ENCODE data around the gene HAO2.
"Not testable (repeated sequence)": the region's sequence is repeated elsewhere in the genome, so short reads cannot be mapped to it uniquely, and the experiment has no call there.

HAO2 gene

GRCh38 chr1:119368554-119368953 lies at the start of gene HAO2:
HAO2 (plus strand) TSS chr1:119368785; CDS start chr1:119381086, 12,301 bp downstream.
- FAIRE-seq: no peak

DNA sequence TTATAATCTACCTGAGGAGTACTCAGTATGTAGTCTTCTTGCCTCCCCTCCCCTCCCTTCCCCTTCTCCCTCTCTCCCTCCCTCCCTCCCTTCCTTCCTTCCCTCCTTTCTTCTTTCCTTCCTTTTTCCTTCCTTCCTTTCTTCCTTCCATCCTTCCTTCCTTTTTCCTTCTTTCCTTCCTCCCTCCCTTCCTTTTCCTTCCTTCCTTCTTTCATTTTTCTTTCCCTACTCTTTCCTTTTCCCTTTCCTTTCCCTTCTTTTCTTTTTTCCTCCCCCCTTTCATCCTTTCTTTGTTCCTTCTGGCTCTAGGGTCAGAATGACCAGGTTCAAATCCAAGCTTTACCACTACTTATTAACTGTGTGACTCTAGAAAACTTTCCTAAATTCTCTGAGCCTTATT lies 48.5 kb upstream of the HAO2 start:
- no peak for FAIRE-seq

- FAIRE-seq: no peak
Observed at GRCh38 chr1:119321666-119322419, 46.7 kb upstream of the HAO2 start.

DNA sequence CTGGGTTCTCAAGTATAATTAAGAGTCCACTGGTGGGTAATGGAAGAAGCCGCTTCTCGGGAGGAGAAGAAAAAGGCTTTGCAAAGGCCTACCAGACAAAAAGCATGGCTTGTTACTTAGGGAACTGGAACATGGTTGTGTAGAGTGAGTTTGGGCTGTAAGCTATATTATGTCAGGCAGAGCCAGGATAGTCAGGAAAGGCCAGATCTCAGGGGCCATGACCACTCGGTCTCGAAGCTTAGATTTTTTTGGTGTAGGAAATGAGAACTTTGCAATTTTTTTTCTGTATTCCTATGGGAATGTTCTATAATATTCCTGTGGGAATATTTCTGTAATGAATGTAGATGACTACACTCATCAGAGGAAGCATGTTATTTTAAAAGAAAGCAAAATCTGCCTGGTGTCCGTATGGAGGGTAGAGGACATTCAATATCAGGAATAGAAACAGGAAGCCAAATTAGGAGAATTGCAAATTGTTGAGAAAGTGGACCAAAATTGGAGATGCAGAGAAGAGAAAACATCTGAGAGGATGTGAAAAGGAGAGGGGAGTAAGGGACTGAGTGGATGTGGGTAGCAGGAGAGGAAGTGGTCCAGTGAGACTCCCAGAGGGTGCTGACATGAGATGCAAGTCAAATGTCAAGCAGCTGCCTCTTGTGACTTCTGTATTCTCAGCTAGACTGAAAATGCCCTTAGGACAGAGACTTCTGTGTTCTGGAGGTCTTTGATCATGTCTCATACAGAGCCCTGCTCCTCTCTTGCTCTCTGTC lies 45.2 kb upstream of the HAO2 start:
- FAIRE-seq: no peak

DNA sequence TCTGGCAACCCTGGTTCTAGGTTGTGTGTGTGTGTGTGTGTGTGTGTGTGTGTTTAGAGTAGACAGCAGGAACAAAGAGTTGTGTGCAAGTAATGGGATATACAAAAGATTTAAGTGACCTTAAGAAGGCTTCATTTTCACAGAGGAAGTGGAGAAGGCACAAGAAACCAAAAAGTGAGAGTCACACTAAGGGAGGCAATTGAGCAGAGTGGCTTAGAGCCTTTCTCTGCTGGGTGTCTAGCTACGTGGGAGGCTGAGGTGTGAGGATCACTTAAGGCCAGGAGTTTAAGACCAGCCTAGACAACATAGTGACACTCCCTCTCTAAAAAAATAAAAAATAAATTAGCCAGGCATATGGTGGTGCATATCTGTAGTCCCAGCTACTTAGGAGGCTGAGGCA lies 44.4 kb upstream of the HAO2 start:
- no peak for FAIRE-seq

GRCh38 chr1:119326251-119326650 lies 42.3 kb upstream of the HAO2 start:
- FAIRE-seq: no peak

GRCh38 chr1:119327094-119327449 lies 41.5 kb upstream of the HAO2 start:
- FAIRE-seq: no peak

DNA sequence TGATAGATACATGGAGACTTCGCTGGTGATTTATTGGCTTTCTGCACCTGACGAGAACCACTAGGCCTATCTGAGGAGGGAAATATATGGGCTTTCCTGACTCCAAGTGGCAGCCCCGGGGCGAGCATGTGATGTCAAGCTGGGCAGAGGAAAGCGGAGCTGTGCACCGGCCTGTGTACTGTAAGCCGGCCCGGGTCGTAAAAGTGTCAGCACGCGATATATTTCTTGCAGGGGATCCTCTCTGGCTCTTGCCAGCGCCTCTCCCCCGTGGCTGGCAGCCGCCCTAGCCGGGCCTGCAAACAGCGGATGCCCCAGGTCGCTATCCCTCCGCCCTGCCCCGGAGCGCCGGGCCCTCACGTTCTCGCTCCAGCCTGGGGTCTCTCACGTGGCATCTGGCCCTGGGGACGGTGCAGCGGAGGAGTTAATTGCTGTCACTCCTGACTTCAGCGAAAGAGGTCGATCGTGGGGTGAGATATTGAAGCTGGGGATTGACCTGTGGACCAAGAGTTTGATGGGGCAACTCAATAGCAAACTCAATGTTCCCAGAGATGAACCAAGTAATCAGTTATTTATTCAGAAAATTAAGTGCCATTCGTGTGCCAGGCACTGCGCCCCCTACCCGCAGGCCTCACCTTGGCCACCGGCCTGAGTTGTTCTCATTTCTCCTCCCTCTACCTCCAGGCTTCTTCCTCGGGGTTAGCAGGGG lies 41.0 kb upstream of the HAO2 start:
- no peak for FAIRE-seq

DNA sequence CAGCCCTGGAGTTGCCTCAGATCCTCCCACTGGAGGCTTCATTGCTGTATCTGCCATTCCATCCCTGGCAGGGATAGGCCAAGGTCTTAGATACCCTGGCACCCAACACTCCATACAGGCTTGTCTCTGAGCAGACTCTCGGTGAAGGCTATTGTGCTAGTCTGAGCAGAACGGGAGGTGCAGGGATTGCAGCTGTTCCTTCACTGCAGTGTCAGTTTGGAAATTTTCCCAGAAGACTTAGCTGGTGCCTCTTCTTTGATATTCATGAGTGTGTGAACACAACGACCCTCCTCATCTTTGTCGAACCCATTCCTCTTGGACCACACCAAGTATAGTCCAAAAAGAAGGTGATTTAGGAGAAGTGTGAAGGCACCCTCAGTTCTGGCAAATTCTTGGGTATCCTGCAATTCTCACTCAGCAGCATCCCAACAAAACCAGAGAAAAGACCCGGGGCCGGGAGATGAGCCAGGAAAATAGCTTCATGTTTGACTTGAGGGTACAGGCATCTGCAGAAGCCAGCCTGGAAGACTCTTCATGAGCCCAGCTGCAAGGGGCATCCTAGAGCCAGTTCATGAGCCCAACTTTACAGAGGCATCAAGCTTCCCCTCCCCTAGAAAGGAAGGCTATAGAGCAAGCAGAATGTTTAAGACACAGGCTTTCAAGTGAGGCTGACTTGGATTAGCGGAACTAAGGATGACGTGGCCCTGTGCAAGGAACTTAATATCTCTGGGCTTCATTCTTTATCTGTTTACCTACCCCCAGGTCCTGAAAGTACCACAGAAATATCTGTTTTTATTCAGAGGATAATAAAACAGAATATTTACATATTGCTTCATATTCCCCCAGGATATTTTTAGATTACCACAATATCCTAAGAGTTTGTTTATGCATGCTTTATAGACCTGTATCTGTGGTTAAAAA lies 38.8 kb upstream of the HAO2 start:
- FAIRE-seq: no peak

DNA sequence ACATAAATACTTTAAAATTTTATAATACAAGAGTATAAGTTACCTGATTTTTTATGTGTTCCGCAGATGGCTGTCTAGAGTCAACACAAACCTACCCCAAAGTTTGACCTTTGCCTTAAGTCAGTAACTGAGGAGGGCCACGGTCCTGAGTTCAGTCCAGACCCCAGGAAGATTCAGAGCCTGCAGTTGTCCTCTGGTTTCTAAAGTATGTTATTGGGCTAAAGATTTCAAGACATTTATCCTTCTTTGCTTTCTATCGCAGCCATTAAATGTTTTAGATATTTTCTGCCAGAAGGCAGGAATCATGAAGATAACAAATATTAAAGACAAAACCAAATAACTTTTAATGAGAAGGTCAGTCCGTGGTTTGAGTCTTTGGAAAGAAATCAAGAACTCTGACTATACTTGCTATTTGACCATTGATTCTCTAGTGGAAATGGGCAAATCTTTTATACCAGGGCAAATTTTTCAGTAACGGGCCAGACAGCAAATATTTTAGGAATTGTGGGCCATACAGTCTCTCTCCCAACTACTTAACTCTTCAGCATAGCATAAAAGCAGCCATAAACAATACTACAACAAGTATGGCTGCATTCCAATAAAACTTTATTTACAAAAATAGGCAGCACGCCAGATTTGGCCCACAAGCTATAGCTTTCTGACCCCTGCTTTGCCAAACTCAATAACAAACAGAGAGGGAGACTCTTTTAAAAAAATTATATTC lies 38.0 kb upstream of the HAO2 start:
- no peak for FAIRE-seq

DNA sequence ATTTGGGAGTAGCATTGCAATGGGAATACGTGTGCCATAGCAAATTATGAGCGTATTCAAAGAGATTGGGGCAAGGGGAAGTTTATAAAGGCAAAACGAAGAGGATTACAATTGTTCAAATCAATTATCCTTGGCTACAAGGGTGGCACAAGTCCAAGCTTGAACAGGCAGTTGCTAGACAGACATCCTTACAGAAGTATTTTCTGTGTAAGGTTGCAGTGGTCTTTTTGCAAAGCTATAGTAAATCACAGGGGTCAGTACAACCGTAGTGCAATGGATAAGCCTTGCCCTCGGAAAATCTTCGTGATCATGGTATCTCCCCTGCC lies 37.4 kb upstream of the HAO2 start:
- no peak for FAIRE-seq

GRCh38 chr1:119331915-119332314 lies 36.7 kb upstream of the HAO2 start:
- no peak for FAIRE-seq

GRCh38 chr1:119332622-119333021 lies 36.0 kb upstream of the HAO2 start:
- no peak for FAIRE-seq

GRCh38 chr1:119333163-119333896 lies 35.3 kb upstream of the HAO2 start:
- FAIRE-seq: no peak

GRCh38 chr1:119333897-119334250 lies 34.7 kb upstream of the HAO2 start:
- not testable (repeated sequence) for FAIRE-seq

DNA sequence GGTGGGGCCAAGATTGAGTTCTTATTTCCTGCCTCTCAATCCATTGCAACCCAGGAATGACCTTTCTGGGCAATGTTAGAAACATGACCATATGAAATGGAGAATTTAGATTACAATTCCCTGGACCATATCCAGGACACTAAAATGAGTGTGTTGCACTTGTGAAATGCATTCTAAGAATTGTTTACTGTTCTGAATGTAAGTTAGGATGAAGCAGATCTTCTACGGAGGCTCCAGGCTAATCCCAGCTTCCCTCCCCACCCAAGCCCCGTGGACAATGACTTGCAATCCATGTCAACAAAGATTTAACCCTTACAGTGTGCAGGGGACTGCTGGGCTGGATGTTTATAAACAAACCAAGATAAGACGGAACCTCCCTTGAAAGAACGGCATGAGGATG lies 31.7 kb upstream of the HAO2 start:
- FAIRE-seq: no peak

- FAIRE-seq: no peak
Observed at GRCh38 chr1:119338004-119338403, 30.6 kb upstream of the HAO2 start.

DNA sequence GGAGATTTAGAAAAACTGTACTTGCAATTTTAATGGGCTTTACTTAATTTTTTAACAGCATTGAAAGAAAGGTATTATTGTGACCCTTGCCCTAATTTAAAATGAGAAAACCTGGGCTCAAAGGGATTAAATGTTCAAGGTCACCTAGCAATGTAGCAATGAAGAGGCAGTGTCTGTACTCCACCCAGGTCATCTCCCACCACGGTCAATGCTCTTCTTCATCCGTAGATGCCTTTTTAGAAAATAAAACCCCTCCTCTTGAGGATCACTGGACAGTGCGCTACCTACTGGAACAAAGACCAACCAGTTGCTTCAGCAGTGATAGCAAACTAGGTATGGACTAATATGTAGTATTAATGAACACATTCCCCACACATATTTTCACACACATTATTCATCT lies 29.8 kb upstream of the HAO2 start:
- no peak for FAIRE-seq

GRCh38 chr1:119340861-119341261 lies 27.7 kb upstream of the HAO2 start:
- FAIRE-seq: no peak

GRCh38 chr1:119341372-119341947 lies 27.1 kb upstream of the HAO2 start:
- FAIRE-seq: no peak

DNA sequence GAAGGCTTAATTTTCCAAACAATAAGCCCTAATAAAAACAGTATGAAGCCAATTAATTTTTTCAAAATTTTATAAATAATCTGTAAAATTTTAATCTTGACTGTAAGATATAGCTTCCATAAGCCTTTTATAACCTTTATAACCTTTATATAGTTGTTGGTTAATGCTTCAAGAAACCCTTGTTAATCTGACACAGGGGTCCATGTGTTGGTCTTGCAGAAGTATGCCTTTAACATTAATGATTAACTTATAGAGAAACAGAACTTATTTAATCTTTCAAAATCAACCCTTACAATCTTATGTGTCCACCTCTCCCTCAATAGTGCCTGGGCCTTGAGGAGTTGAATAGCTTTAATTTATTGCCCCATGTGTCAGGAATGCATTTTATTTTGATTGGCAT lies 23.2 kb upstream of the HAO2 start:
- no peak for FAIRE-seq
